GM21717 (cell line): ENCODE data around the gene CA14.
"Not testable (repeated sequence)": the region's sequence is repeated elsewhere in the genome, so short reads cannot be mapped to it uniquely, and the experiment has no call there.

ENCODE experiments used
- ATAC-seq: cut with Tn5 transposase; IDR thresholded peaks from one replicate; pipeline ENCODE4 v1.9.1; 2021; ENCODE audit warnings: mild to moderate bottlenecking, moderate library complexity; ENCODE audit not compliant: unreplicated experiment

Gene CA14

DNA sequence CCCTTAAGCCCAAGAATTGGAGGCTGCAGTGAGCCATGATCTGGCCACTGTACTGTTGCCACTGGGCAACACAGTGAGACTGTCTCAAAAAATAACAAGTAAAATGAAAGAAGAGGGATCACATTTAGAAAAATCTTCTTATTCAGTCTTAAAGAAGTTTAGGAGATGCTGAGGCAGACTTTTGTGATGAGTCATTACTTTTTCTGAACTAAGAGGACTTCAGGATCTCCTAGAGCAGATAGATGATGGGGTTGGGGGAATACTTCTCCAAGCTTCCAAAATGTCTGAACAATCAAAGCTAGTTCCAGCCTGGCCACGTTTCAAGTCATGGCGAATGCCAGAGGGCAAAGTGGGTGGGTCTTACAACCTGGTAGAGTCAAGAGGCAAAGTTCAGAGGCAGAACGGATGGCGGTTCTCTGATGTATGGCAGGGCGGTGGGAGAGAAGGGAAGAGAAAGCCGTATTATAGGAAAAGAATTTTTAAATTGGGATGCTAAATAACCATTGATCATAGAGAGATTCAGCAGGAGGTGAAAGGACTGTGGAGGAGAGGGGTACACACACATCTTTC is 22.6 kb downstream of the CA14 start:
- no peak for ATAC-seq

DNA sequence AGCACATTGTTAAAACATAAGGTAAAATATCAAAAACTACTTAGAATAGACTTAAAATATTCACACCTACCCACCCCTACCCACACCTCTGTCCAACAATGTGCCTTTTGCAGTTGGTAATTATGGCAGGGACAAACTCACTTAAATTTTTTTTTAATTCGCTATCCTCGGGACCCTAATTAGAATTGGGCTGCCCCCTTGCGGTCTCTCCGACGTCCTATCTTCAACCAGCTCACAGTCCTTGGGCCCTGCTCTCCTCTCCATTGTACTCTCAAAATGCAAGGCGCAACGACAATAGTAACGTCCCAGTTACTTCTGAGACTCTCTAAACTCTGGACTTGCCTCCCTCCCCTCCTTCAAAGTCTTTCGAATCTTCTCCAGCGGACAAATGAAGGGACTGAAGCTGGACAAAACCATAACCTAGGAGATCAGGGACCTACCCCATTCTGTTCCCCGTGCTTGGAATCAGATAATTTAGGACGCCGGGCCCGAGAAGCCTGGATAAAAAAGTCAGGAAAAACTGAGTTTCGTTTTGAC is 23.7 kb downstream of the CA14 start:
- no peak for ATAC-seq

DNA sequence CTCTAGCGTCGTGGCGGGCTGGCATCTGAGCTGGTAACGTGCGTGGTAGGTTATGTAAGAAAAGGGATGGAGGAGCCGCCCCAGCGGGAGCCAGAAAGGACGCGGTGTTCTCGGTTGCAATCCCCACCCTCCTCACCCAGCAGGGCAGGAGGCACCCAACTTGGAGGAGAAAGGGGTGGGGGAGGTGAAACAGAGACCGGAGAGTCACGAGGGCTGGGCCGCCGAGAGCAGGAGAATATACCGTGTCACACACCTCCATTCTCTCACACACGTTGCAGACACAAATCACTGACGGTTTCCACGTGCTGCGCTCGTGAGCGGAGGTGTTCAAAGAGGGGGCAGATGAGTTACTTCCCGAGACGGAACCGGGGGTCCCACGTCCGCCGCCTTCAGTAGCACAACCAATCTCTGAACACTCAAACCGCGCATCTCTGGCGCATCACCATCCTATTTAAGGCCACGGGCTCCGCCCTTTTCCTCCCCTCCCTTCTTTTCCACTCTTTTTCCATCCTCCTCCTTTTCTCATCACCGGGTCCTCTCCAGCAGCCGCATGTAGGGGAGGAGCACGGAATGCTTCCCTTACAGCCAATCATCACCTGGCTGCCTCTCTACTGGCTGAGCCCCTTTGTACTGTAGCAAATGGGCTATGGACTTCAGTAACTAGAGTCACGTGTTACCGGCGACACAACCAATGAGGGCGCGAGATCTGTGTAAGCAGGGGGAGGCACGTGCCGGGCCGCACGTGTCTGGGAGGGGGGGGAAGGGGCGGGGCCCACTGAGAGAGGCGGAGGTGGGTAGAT is 24.4 kb downstream of the CA14 start, which contains the start of gene CIART:
Gene CIART (plus strand): TSS at position 797 of the 800 bp plus-strand sequence. CDS start 714 bp downstream, outside the sequence.
- no peak for ATAC-seq

DNA sequence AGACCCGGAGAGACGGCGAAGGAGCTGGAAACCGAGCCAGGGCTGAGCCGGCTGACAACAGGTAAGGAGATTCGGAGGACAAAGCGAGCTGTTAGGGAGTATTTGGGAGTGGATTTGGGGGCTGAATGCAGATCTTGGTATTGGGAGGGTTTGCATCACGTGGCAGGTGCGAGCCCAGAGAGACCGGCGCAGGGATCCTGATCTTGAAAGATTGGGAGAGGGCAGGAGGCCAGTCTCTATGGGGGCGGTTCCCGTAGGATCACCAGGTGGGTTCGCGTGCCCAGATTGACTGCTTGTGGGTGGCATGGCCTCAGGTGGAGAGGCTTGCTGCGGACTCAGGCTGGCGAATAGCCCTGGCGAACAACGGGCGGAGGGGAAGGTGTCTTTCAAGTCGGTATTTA is 25.0 kb downstream of the CA14 start:
- ATAC-seq: no peak

DNA sequence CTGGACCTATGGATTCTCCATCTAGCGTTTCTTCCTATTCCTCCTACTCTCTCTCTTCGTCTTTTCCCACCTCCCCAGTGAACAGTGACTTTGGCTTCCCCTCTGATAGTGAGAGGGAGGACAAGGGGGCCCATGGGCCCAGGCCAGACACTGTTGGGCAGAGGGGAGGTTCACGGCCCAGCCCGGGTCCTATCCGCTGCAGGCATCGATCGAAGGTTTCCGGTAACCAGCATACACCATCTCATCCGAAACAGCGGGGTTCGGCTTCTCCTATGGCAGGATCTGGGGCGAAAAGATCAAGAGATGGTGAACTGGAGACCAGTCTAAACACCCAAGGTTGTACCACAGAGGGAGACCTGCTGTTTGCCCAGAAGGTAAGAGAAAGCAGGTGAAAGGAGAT is 25.7 kb downstream of the CA14 start:
- no peak for ATAC-seq

DNA sequence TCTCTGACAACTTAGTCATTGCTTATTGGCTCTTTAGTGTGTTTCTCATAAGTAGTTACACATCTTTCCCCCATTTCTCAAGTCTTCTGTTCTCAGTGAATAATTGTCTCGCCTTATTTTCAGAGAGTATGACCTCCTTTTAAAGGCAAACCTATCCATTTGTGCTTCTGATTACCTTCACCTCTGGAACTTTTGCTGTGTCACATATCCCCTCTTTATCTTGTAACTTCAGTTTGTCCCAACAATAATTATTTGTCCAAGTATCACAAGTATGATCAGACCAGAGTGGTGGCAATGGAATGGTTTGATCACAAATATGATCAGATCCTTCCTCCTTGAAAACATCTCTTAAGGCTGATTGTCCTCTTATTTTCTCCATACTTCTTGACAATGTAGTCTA is 30.8 kb downstream of the CA14 start:
- ATAC-seq: no peak

DNA sequence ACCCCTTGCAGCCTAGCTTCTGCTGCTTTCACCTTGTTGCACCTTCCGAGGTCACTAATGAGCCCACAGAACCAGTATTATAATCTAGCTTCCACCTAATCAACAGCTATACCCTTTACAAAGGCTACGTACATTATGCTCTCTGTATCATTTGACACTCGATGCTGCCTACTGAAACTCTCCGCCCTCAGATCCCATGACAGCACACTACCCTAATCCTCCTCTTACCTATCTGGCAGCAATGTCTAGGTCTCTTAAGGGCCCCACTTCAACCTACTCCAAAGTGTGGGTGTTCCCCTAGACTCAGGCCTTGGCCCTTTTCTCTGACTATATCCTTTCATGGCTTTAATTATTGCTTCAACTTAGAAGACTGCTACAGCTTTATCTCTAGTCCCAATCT is 31.2 kb downstream of the CA14 start:
- no peak for ATAC-seq

DNA sequence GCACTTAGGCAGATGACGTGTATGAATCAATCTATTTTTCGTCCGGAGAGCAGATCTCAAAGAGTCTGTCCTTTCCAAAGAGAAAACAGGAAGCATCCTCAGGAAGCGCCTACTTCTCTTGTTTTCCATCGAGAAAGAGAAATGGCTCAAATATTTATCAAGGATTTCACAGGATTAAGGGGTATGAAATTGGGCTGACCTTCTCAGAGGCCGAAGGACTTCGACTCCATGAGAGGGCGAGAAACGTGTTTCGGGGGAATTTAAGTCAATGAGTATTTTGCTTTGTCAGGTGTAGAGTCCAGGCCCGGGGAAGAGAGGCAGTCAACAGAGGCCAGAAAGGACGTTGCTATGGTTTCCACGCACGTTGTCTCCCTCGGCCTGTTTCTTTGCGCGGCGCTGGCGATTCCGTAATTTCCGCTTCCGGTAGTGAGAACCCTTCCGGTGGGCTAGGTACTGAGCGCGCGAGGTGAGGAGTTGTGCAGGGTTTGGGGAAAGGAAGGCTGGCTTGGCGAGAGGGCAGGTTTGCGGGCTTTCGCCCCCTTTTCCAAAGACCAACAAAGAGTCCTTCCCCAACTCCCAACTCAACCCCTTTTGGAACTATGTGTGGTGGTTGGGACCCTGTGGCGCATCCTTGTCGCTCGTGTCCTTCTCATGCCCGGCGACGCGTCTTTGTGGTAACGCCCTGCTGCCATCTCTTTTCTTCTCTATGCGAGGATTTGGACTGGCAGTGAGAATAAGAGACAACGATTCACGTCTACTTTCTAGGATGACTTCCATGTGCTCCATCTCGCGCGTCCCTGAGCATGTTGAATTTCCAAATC is 36.1 kb downstream of the CA14 start, which contains the start of gene MRPS21:
Gene MRPS21 (plus strand): TSS at position 429 of the 821 bp plus-strand sequence. CDS start 506 bp downstream, outside the sequence.
- peak; percentile 96 for ATAC-seq

DNA sequence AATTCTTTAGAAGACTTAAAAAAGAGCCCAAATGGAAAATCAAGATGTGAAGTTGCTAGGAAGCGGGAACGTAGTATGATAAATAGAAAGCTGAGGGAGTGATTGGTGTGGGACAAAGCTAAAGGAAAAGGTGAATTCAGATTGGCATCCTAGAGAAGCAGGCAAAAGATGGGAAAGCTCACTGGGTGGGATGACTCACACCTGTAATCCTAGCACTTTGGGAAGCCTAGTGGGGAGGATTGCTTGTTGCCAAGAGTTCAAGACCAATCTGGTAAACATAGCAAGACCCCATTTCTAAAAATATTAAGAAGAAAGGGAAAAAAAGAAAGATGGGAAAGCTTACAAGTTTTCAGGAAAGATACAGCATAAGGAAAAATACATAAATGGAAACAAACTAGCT is 37.9 kb downstream of the CA14 start:
- no peak for ATAC-seq

DNA sequence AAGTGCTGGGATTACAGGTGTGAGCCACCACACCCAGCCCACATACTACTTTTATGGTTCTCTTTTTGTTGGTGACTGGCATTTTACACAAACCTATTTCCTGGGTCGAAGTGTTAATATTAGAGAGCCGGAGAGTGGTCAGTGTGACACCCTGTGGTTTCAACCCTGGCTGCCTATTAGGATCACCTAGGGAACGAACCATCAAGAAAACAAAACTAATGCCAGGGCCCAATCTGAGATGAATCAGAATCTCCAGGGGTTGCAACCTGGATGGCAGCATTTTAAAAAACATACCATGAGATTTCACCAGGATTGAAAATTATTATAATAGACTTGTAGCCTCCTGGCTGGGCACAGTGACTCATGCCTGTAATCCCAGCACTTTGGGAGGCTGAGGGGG is 42.1 kb downstream of the CA14 start:
- ATAC-seq: no peak

DNA sequence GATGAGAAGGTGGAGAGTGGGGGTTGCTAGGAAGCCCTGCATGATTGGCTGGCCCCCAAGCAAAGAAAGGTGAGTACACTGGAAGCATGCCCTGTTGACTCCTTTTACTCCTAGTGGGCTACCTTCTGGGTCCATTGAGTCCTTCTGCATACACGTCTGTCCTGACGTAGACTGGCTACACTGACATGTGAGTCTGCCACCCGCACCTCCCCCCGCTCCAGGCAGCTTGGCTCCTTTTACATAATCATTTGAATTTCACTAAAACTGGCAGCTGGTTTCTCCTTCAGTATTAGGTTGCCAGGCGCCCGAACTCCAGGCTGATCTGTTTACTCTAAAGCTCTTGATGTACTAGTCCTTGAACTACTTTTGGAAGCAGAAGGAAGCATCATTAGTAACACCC is 44.8 kb downstream of the CA14 start:
- ATAC-seq: no peak

DNA sequence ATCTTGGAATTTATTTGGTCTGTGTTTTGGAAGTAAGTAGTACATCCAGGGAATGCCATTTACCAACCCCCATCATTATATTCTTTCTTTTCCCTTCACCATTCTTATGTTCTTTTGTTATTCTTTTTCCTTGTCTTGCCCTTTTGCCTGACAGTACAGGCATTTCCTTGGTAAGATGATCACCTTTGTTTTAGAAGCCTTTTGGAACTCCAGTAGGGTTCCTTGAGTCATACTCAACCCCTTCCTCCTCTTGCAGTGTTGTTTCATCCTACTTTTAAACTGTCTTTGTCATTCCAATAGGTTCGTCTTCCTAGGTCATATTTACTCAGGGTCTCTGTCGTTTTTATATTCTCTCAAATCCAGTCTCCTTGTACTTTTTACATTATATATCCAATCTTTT is 45.3 kb downstream of the CA14 start:
- no peak for ATAC-seq

DNA sequence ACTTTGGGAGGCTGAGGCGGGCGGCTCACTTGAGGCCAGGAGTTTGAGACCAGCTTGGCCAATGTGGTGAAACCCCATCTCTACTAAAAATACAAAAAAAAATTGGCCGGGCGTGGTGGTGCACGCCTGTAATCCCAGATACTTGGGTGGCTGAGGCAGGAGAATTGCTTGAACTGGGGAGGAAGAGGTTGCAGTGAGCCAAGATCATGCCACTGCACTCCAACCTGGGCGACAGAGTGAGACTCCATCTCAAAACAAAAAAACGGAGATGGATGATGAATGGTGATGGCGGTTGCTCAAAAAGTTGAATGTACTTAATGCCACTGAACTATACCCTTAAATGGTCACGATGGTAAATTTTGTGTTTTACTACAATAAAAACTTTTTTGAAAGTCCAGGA is 51.0 kb downstream of the CA14 start:
- not testable (repeated sequence) for ATAC-seq

DNA sequence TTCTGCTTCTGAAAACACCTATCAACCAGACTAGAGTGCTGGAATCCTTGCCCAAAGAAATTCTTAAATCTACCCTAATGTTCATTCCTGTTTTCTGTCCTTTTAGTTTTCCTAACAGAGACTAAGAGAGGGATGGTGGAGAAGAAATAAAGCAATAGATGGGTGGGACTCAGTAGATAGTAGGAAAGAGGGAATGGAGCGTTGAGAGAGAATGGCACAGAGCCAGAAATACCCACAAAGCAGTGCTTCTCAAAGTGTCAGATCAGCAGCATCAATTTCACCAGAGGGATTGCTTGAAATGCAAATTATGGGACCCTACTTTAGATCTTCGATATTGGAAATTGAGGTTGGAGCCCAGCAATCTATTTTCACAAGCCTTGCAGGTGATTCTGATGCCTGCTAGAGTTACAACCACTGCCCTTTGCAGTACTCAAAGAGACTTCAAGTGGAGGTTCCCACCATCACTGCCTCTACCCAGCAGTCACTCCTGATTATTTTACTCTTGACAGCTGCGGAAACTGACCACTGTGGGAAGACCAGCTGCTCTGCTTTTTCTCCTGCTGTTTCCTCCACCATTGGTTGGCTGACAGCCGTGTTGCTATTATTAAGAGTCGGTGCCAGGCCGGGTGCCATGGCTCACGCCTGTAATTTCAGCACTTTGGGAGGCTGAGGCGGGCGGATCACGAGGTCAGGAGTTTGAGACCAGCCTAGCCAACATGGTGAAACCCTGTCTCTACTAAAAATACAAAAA is 52.4 kb downstream of the CA14 start:
- ATAC-seq: no peak

DNA sequence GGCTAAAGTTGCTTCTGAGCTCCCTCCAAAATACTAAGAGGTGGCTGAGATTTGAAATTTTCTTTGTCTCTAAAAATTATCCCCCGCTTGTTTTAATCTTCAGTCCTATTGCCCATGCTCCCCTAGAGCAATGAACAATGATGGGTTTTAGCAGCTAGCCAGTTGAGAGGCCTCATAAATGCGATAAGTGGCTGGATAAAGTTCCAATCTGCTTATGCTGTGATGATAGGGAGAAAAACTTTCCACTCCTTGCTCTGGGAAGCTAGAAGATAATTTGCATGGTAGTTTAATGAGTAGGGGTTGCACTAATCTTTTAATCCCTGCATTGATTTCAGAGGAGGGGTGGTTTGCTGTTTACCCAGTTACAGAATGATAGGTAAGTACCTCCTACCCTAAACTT is 54.2 kb downstream of the CA14 start:
- no peak for ATAC-seq
